ENCODE data around the gene WDPCP.
"Not testable (repeated sequence)": the region's sequence is repeated elsewhere in the genome, so short reads cannot be mapped to it uniquely, and the experiment has no call there.

Gene WDPCP

DNA sequence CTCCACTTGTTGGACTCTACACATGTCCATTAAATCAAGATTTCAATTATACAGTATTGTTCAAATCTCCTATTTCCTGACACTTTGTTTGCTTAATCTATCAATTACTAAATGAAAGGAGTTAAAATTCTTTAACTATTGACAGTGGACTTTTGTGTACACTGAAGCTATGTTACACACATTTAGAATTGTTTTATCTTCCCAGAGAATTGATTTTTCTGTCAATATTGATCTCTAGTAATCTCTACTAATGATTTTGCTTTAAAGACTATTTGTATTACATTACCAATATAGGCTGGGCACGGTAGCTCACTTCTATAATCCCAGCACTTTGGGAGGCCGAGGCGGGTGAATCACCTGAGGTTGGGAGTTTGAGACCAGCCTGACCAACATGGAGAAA, 215.7 kb downstream of the WDPCP start:
- Histone ChIP-seq H3F3A (ENCODE audit: control insufficient read depth, insufficient read depth) (no peaks in the 10 kb centered on the region), H3K36me3 (ENCODE audit: control insufficient read depth, low read length) (no peaks in the 10 kb centered on the region), H3K79me2 (ENCODE audit: control insufficient read depth, low read length) (no peaks in the 10 kb centered on the region), H3K4me1 (ENCODE audit: control insufficient read depth, low read length) (no peaks in the 10 kb centered on the region), H3K4me2 (ENCODE audit: low read length) (no peak overlapping the region), H3K27ac (ENCODE audit: low read depth, low read length) (no peak overlapping the region), H3K9me3 (ENCODE audit: control insufficient read depth, insufficient read depth, low read length) (no peaks in the 10 kb centered on the region), H3K4me3 (ENCODE audit: low read length) (no peak overlapping the region), H4K20me1 (ENCODE audit: control insufficient read depth, insufficient read depth, low read depth, low read length) (no peaks in the 10 kb centered on the region), H3K27me3 (ENCODE audit: control insufficient read depth, low read length) (no peaks in the 10 kb centered on the region), H3K9me2 (replicated peaks; ENCODE audit: control insufficient read depth, low read length) (no peaks in the 10 kb centered on the region)
- TF ChIP-seq EZH2phosphoT487 (IDR thresholded peaks at IDR 0.05; ENCODE audit: borderline replicate concordance, low read length) (no peak), CTCF (IDR thresholded peaks at IDR 0.05; ENCODE audit: low read depth, low read length, poor library complexity, severe bottlenecking) (no peak)

DNA sequence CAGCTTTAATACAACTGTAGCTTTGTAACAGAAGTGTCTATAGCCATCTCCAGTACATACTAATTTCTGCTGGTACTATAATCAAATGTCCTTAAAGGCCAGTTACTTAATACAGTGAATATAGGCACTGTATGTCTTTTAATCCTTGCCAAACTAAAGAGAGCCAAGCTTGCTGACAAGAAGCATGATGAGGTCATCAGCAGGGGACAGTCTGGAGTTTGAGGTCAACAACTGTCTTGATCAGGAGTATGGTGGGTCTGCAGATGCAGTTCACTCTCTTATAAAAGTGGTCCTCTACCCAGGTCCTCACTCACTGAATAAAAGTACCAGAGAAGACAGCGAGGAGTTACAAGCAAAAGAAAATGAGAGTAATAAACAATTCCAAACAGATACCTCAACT, 219.1 kb downstream of the WDPCP start:
- Histone ChIP-seq H3K27ac (ENCODE audit: low read depth, low read length) (no peak overlapping the region), H3K79me2 (ENCODE audit: control insufficient read depth, low read length) (no peaks in the 10 kb centered on the region), H3K4me2 (ENCODE audit: low read length) (no peak overlapping the region), H3K27me3 (ENCODE audit: control insufficient read depth, low read length) (no peaks in the 10 kb centered on the region), H3K4me3 (ENCODE audit: low read length) (no peak overlapping the region), H3F3A (ENCODE audit: control insufficient read depth, insufficient read depth) (no peaks in the 10 kb centered on the region), H3K4me1 (ENCODE audit: control insufficient read depth, low read length) (no peaks in the 10 kb centered on the region), H3K9me2 (replicated peaks; ENCODE audit: control insufficient read depth, low read length) (no peaks in the 10 kb centered on the region), H3K36me3 (ENCODE audit: control insufficient read depth, low read length) (no peaks in the 10 kb centered on the region), H4K20me1 (ENCODE audit: control insufficient read depth, insufficient read depth, low read depth, low read length) (no peaks in the 10 kb centered on the region), H3K9me3 (ENCODE audit: control insufficient read depth, insufficient read depth, low read length) (no peaks in the 10 kb centered on the region)
- TF ChIP-seq EZH2phosphoT487 (IDR thresholded peaks at IDR 0.05; ENCODE audit: borderline replicate concordance, low read length) (no peak), CTCF (IDR thresholded peaks at IDR 0.05; ENCODE audit: low read depth, low read length, poor library complexity, severe bottlenecking) (no peak)

DNA sequence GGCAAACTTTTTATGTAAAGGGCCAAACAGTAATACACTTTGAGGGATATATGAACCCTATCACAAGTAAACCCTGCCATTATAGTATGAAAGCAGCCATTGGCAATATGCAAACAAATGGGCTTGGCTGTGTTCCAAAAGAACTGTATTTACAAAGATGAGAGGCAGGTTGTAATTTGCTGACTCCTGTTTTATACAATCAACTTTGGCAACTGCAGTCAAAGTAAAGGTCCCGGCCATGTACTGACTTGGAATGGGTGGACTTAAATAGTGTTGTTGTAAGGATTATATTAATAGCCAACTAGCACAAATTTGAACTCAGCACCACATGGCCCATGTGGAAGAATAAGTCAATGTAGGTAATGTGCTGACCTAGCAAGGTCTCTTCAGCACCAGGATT, 223.4 kb downstream of the WDPCP start:
- Histone ChIP-seq H3K9me3 (ENCODE audit: control insufficient read depth, insufficient read depth, low read length) (no peaks in the 10 kb centered on the region), H3K4me2 (ENCODE audit: low read length) (no peak overlapping the region), H3K4me3 (ENCODE audit: low read length) (no peak overlapping the region), H3K4me1 (ENCODE audit: control insufficient read depth, low read length) (no peaks in the 10 kb centered on the region), H3K27ac (ENCODE audit: low read depth, low read length) (no peak overlapping the region), H3K79me2 (ENCODE audit: control insufficient read depth, low read length) (no peaks in the 10 kb centered on the region), H3K36me3 (ENCODE audit: control insufficient read depth, low read length) (no peaks in the 10 kb centered on the region), H4K20me1 (ENCODE audit: control insufficient read depth, insufficient read depth, low read depth, low read length) (no peaks in the 10 kb centered on the region), H3F3A (ENCODE audit: control insufficient read depth, insufficient read depth) (no peaks in the 10 kb centered on the region), H3K27me3 (ENCODE audit: control insufficient read depth, low read length) (no peaks in the 10 kb centered on the region), H3K9me2 (replicated peaks; ENCODE audit: control insufficient read depth, low read length) (no peaks in the 10 kb centered on the region)
- TF ChIP-seq EZH2phosphoT487 (IDR thresholded peaks at IDR 0.05; ENCODE audit: borderline replicate concordance, low read length) (no peak), CTCF (IDR thresholded peaks at IDR 0.05; ENCODE audit: low read depth, low read length, poor library complexity, severe bottlenecking) (no peak)

DNA sequence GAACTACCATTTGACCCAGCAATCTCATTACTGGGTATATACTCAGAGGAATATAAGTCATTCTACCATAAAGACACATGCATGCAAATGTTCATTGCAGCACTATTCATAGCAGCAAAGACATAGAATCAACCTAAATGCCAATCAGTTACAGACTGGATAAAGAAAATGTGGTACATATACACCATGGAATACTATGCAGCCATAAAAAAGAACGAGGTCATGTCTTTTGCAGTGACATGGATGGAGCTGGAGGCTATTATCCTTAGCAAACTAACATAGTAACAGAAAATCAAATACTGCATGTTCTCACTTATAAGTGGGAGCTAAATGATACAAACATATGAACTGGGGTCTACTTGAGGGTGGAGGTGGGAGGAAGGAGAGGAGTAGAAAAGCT, 230.6 kb downstream of the WDPCP start:
- not testable (repeated sequence) for H3K79me2 ChIP-seq (ENCODE audit: control insufficient read depth, low read length); H3K27ac ChIP-seq (ENCODE audit: low read depth, low read length); H4K20me1 ChIP-seq (ENCODE audit: control insufficient read depth, insufficient read depth, low read depth, low read length); H3F3A ChIP-seq (ENCODE audit: control insufficient read depth, insufficient read depth); H3K9me2 ChIP-seq (replicated peaks; ENCODE audit: control insufficient read depth, low read length); H3K4me1 ChIP-seq (ENCODE audit: control insufficient read depth, low read length); H3K36me3 ChIP-seq (ENCODE audit: control insufficient read depth, low read length); H3K9me3 ChIP-seq (ENCODE audit: control insufficient read depth, insufficient read depth, low read length); H3K4me3 ChIP-seq (ENCODE audit: low read length); H3K27me3 ChIP-seq (ENCODE audit: control insufficient read depth, low read length); H3K4me2 ChIP-seq (ENCODE audit: low read length)
